PC-3 (cell line): ENCODE measurements around the gene ACSBG1. TPM values are rescaled to one million over a fixed set of nuclear protein-coding genes. Genes with fewer than 3 reads are reported as not detected.

Source experiments
- ATAC-seq: fragments of 200-7000 bp; cut with Tn5 transposase; 2 replicates; pipeline ENCODE4 v1.9.1; 2020; ENCODE audit warnings: mild to moderate bottlenecking, moderate library complexity
- BruUV-seq: library from RNA; stranded (reverse); fragments of 400-500 nt; replicated peaks from 2 replicates; lab custom pipeline; 2021; lab: Mats Ljungman, UMichigan
- CTCF ChIA-PET: fragments of 300-600 bp; sonication (Branson Sonifier 250); formaldehyde crosslinking; loops from one replicate; lab custom pipeline; 2022; ENCODE audit warnings: antibody characterized with exemption; lab: Charles Lee
- POLR2A ChIA-PET: fragments of 300-600 bp; sonication (Branson Sonifier 250); formaldehyde crosslinking; loops from one replicate; lab custom pipeline; 2022; ENCODE audit warnings: antibody characterized with exemption; ENCODE audit not compliant: unreplicated experiment; lab: Charles Lee
- DNase-seq: peaks from one replicate; pipeline ENCODE4 v3.0.0-alpha.2; 2015
- H2AFZ ChIP-seq: fragments of 300-600 bp; sonication (generic); 2 replicates; pipeline ENCODE4 v1.6.0; 2016; ENCODE audit warnings: antibody characterized with exemption, low read length
- H3F3A ChIP-seq: fragments of 300-600 bp; sonication (generic); one replicate; pipeline ENCODE4 v1.6.0; 2017; ENCODE audit warnings: antibody characterized with exemption, low read length, control low read depth, mild to moderate bottlenecking; ENCODE audit not compliant: unreplicated experiment
- H3K27ac ChIP-seq: fragments of 300-600 bp; sonication (generic); 2 replicates; pipeline ENCODE4 v1.5.1; 2016; ENCODE audit warnings: mild to moderate bottlenecking, low read length
- H3K27me3 ChIP-seq: fragments of 300-600 bp; sonication (generic); 2 replicates; pipeline ENCODE4 v1.6.1; 2016; ENCODE audit warnings: low read length, mixed read lengths
- H3K36me3 ChIP-seq: fragments of 300-600 bp; sonication (generic); 2 replicates; pipeline ENCODE4 v1.6.1; 2016; ENCODE audit warnings: low read depth, mixed run types, low read length, mixed read lengths
- H3K4me1 ChIP-seq: fragments of 300-600 bp; sonication (generic); 2 replicates; pipeline ENCODE4 v1.5.1; 2016; ENCODE audit warnings: low read length; ENCODE audit not compliant: insufficient read depth
- H3K4me2 ChIP-seq: fragments of 300-600 bp; sonication (generic); 2 replicates; pipeline ENCODE4 v1.6.0; 2016; ENCODE audit warnings: low read length
- H3K4me3 ChIP-seq: fragments of 300-600 bp; sonication (generic); 2 replicates; pipeline ENCODE4 v1.5.1; 2016; ENCODE audit warnings: mild to moderate bottlenecking, low read length, mixed read lengths
- H3K79me2 ChIP-seq: fragments of 300-600 bp; sonication (generic); 2 replicates; pipeline ENCODE4 v1.6.1; 2017; ENCODE audit warnings: low read length, mixed read lengths
- H3K9ac ChIP-seq: fragments of 300-600 bp; sonication (generic); 2 replicates; pipeline ENCODE4 v1.6.0; 2016; ENCODE audit warnings: mild to moderate bottlenecking, low read length
- H3K9me2 ChIP-seq: fragments of 300-600 bp; sonication (generic); replicated peaks from 2 replicates; pipeline ENCODE4 v1.6.1; 2016; ENCODE audit warnings: mixed run types, low read length, mixed read lengths
- H3K9me3 ChIP-seq: fragments of 300-600 bp; sonication (generic); 2 replicates; pipeline ENCODE4 v1.6.1; 2016; ENCODE audit warnings: low read length, mixed read lengths
- H4K20me1 ChIP-seq: fragments of 300-600 bp; sonication (generic); 2 replicates; pipeline ENCODE4 v1.6.1; 2016; ENCODE audit warnings: low read length, mixed read lengths
- EZH2 ChIP-seq: fragments of 300-600 bp; sonication (generic); IDR thresholded peaks from one replicate; pipeline ENCODE4 v1.6.1; 2017; ENCODE audit warnings: antibody characterized with exemption, mild to moderate bottlenecking, low read length; ENCODE audit not compliant: unreplicated experiment
- EZH2phosphoT487 ChIP-seq: fragments of 300-600 bp; sonication (generic); IDR thresholded peaks from 2 replicates; pipeline ENCODE4 v1.6.1; 2018; ENCODE audit warnings: mild to moderate bottlenecking, antibody characterized with exemption, low read length, borderline replicate concordance
- intact Hi-C: fragments of 100-400 bp; cut with micrococcal nuclease; formaldehyde crosslinking; loops from 2 replicates; pipeline ENCODE4 v1.9.0; 2023
- total RNA-seq: library from RNA; depleted of rRNA; stranded (reverse); fragments of >200 nt; gene quantifications from 2 replicates; pipeline ENCODE4 v1.2.3, GENCODE V29; 2014
- TF ChIP-seq, protein P1 (sequence below): fragments of 300-600 bp; sonication (generic); conservative IDR thresholded peaks from 2 replicates; pipeline ENCODE4 v1.5.1; 2017; ENCODE audit warnings: antibody characterized with exemption, low read depth, mild to moderate bottlenecking, low read length

Gene ACSBG1
- total RNA-seq, 1 experiment from 2014 or later, result 0.36 TPM

DNA sequence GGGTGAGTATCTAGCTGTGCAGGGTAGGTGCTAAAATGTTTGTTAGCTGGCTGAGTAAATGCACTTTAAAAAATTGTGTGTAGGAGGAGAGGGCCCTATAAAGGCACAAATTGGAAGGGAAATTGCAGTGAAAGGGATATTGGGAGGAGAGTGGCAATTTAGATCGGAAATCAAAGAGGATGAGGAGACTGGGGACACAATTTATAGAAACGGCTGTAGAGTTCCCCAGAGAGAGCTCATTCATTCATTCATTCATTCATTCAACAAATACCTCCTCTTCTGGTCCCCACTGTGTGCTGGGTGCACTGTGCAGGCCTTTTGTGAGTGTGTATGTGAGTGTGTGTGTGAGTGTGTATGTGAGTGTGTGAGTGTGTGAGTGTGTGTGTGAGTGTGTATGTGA, 32.4 kb upstream of the ACSBG1 start:
- H3K9me3 ChIP-seq, result no peaks in the 10 kb centered on the region
- DNase-seq (no peak), ATAC-seq (no peak)
- peaks cover 20% of the 10 kb centered on the region for H3K4me1 ChIP-seq
- ChIA-PET CTCF (no interaction called here), POLR2A (interaction anchor here (2.1 kb wide), 1 partner anchor 33 kb away, joined by 10 read pairs; the partner anchor contains the start of gene SKIC8)
- H3K36me3 ChIP-seq, result no peaks in the 10 kb centered on the region
- H3K9me2 ChIP-seq, result no peaks in the 10 kb centered on the region
- TF ChIP-seq EZH2 (no peak), EZH2phosphoT487 (no peak)
- TF ChIP-seq, protein P1, sequence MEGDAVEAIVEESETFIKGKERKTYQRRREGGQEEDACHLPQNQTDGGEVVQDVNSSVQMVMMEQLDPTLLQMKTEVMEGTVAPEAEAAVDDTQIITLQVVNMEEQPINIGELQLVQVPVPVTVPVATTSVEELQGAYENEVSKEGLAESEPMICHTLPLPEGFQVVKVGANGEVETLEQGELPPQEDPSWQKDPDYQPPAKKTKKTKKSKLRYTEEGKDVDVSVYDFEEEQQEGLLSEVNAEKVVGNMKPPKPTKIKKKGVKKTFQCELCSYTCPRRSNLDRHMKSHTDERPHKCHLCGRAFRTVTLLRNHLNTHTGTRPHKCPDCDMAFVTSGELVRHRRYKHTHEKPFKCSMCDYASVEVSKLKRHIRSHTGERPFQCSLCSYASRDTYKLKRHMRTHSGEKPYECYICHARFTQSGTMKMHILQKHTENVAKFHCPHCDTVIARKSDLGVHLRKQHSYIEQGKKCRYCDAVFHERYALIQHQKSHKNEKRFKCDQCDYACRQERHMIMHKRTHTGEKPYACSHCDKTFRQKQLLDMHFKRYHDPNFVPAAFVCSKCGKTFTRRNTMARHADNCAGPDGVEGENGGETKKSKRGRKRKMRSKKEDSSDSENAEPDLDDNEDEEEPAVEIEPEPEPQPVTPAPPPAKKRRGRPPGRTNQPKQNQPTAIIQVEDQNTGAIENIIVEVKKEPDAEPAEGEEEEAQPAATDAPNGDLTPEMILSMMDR, result no peak
- H3K9ac ChIP-seq, result no peak overlapping the region
- H3K4me2 ChIP-seq, result peak overlapping the region; percentile 20; the same call in 1 of the 2 replicates
- H3K79me2 ChIP-seq, result no peaks in the 10 kb centered on the region
- peaks cover 8% of the 10 kb centered on the region for H3K27me3 ChIP-seq
- BruUV-seq, result no TSS peak
- no peaks in the 10 kb centered on the region for H3F3A ChIP-seq
- H4K20me1 ChIP-seq, result no peaks in the 10 kb centered on the region
- no peak overlapping the region for H3K4me3 ChIP-seq
- intact Hi-C loops, result no loop called here
- no peak overlapping the region for H3K27ac ChIP-seq
- H2AFZ ChIP-seq, result no peak overlapping the region

DNA sequence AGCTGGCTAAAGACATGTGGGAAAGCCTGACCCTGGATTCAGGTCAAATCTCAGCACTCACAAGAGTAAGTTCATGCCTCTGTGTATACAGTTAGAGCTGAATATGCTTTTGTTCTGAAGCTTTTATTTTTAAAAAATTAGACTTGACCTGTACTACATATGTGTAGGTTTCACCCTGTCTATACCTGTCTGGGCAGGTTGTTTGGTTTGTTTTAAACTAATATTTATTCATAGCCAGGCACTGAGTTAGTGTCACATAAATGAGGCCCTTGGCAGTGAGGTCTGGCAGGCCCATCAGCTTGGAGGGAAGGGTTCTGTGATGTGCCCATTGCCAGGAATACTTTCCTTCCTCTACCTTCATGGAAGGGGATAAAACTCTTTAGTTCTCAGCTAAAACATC, 31.9 kb upstream of the ACSBG1 start:
- no peak overlapping the region for H3K4me3 ChIP-seq
- H4K20me1 ChIP-seq, result no peaks in the 10 kb centered on the region
- DNase-seq (no peak), ATAC-seq (peak; percentile 44)
- no peaks in the 10 kb centered on the region for H3K9me3 ChIP-seq
- H3K4me2 ChIP-seq, result peak overlapping the region; percentile 89; the same call in 1 of the 2 replicates
- H3K36me3 ChIP-seq, result no peaks in the 10 kb centered on the region
- H3K27ac ChIP-seq, result no peak overlapping the region
- no peaks in the 10 kb centered on the region for H3K79me2 ChIP-seq
- ChIA-PET CTCF (interaction anchor here (0.8 to 1.3 kb wide), 2 partner anchors 71 to 299 kb away, joined by 3 read pairs; partner anchors contain the start of gene CHRNA5), POLR2A (interaction anchor here (2.1 kb wide), 1 partner anchor 33 kb away, joined by 10 read pairs; the partner anchor contains the start of gene SKIC8)
- H3K27me3 ChIP-seq, result peaks cover 8% of the 10 kb centered on the region
- BruUV-seq, result no TSS peak
- no peaks in the 10 kb centered on the region for H3K9me2 ChIP-seq
- H3F3A ChIP-seq, result no peaks in the 10 kb centered on the region
- intact Hi-C loops, result no loop called here
- H3K9ac ChIP-seq, result no peak overlapping the region
- H3K4me1 ChIP-seq, result peaks cover 20% of the 10 kb centered on the region
- no peak overlapping the region; the same call in 1 of the 2 replicates for H2AFZ ChIP-seq
- TF ChIP-seq EZH2phosphoT487, result no peak
- TF ChIP-seq, protein P1, result no peak
- no peak for TF ChIP-seq EZH2

DNA sequence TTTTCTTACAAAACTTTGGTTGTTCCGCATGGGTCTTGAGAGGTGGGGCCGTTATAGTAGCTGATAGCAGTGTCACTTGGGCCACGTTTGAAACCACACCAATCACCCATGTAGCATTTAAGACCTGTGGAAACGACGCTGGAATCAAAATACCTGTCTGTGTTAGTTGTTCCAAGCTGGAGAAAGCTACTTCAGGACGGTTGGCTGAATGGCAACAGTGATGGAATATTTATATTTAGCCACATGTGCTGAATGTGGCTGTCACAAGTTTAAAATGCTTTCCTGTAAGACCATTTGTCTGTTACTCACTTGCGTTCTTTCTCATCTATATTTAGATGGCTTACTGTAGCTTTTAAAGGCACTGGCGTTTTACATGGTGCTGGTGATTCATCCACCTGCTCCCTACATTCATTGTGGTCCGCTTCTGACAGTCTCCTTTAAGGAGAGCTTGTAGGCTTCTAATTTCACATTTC, 31.4 kb upstream of the ACSBG1 start:
- BruUV-seq, result TSS peak; percentile 24
- Histone ChIP-seq H3K9me3 (no peaks in the 10 kb centered on the region), H3K79me2 (no peaks in the 10 kb centered on the region), H4K20me1 (no peaks in the 10 kb centered on the region), H3K9me2 (no peaks in the 10 kb centered on the region), H3K9ac (no peak overlapping the region), H3K36me3 (no peaks in the 10 kb centered on the region), H3K4me3 (peak overlapping the region; percentile 68), H2AFZ (peak overlapping the region; percentile 95), H3K27me3 (peaks cover 8% of the 10 kb centered on the region), H3K4me2 (peak overlapping the region; percentile 89), H3K27ac (no peak overlapping the region), H3F3A (no peaks in the 10 kb centered on the region), H3K4me1 (peaks cover 20% of the 10 kb centered on the region)
- intact Hi-C loops, result no loop called here
- DNase-seq (peak; percentile 66), ATAC-seq (peak; percentile 89)
- ChIA-PET POLR2A (interaction anchor here (2.1 kb wide), 1 partner anchor 34 kb away, joined by 10 read pairs; the partner anchor contains the start of gene SKIC8), CTCF (interaction anchor here (0.8 to 1.3 kb wide), 2 partner anchors 70 to 300 kb away, joined by 3 read pairs; partner anchors contain the start of gene CHRNA5)
- TF ChIP-seq, protein P1, result no peak
- TF ChIP-seq EZH2, result no peak
- no peak for TF ChIP-seq EZH2phosphoT487
